HG03442 (cell line): ENCODE data around the gene KRTDAP.
"Not testable (repeated sequence)": the region's sequence is repeated elsewhere in the genome, so short reads cannot be mapped to it uniquely, and the experiment has no call there.

Experiments used
- ATAC-seq: cut with Tn5 transposase; IDR thresholded peaks from one replicate; pipeline ENCODE4 v1.9.1; 2021; ENCODE audit warnings: mild to moderate bottlenecking, moderate library complexity; ENCODE audit not compliant: unreplicated experiment

KRTDAP gene

GRCh38 chr19:35487656-35488182 lies 2.5 kb downstream of the KRTDAP start:
- no peak for ATAC-seq

GRCh38 chr19:35486268-35486708 lies 4.0 kb downstream of the KRTDAP start:
- no peak for ATAC-seq

GRCh38 chr19:35484252-35485036 lies 5.8 kb downstream of the KRTDAP start:
- peak; percentile 47 for ATAC-seq

GRCh38 chr19:35483089-35483488 lies 7.2 kb downstream of the KRTDAP start:
- no peak for ATAC-seq

GRCh38 chr19:35478794-35479677 lies 11.2 kb downstream of the KRTDAP start:
- ATAC-seq, result no peak

- no peak for ATAC-seq
These were observed 14.1 kb downstream of the KRTDAP start for GRCh38 chr19:35476149-35476548.

GRCh38 chr19:35474594-35474993 lies 15.7 kb downstream of the KRTDAP start:
- ATAC-seq, result not testable (repeated sequence)

- no peak for ATAC-seq
These were observed 16.2 kb downstream of the KRTDAP start for GRCh38 chr19:35474104-35474503.

- no peak for ATAC-seq
These were observed 18.3 kb downstream of the KRTDAP start for GRCh38 chr19:35471946-35472345.

GRCh38 chr19:35471075-35471474 lies 19.2 kb downstream of the KRTDAP start:
- ATAC-seq, result not testable (repeated sequence)

- no peak for ATAC-seq
These were observed 20.1 kb downstream of the KRTDAP start for GRCh38 chr19:35470128-35470527.

- no peak for ATAC-seq
These were observed 21.6 kb downstream of the KRTDAP start for GRCh38 chr19:35468637-35469036.

- no peak for ATAC-seq
These were observed 24.0 kb downstream of the KRTDAP start for GRCh38 chr19:35466259-35466658.

- not testable (repeated sequence) for ATAC-seq
These were observed 27.3 kb downstream of the KRTDAP start for GRCh38 chr19:35462956-35463355.

GRCh38 chr19:35462476-35462953 lies 27.7 kb downstream of the KRTDAP start:
- peak; percentile 60 for ATAC-seq

GRCh38 chr19:35461788-35462187 lies 28.5 kb downstream of the KRTDAP start:
- not testable (repeated sequence) for ATAC-seq

GRCh38 chr19:35461060-35461459 lies 29.2 kb downstream of the KRTDAP start:
- ATAC-seq, result no peak

- no peak for ATAC-seq
These were observed 29.7 kb downstream of the KRTDAP start for GRCh38 chr19:35460608-35461007.

GRCh38 chr19:35459414-35460082 lies 30.7 kb downstream of the KRTDAP start:
- no peak for ATAC-seq

GRCh38 chr19:35458731-35459391 lies 31.4 kb downstream of the KRTDAP start:
- no peak for ATAC-seq
